ENCODE data around the gene BCOR.

GRCh38 chrX:40008791-40009461 lies 88.8 kb downstream of the BCOR start:
- TF ChIP-seq FOXO4 (CRISPR knock-in tag; IDR thresholded peaks at IDR 0.05) = no peak
- no peak for TF ChIP-seq SNAPC5 (CRISPR knock-in tag; IDR thresholded peaks at IDR 0.05)
- TF ChIP-seq CTCF (IDR thresholded peaks at IDR 0.05 in 2 of 3, conservative IDR thresholded peaks at IDR 0.05 in 1 of 3; ENCODE audit: insufficient read depth in 2 of 3, low read depth in 1 of 3, low read length in 3 of 3) = no peak
- TF ChIP-seq ZNF239 (CRISPR knock-in tag; IDR thresholded peaks at IDR 0.05) = no peak
- no peak for TF ChIP-seq KDM1A (IDR thresholded peaks at IDR 0.05)
- TF ChIP-seq ATF4 (CRISPR knock-in tag; IDR thresholded peaks at IDR 0.05) = no peak
- no peak for TF ChIP-seq POLR2A (conservative IDR thresholded peaks at IDR 0.05)
- TF ChIP-seq ZNF586 (CRISPR knock-in tag; conservative IDR thresholded peaks at IDR 0.05) = no peak
- TF ChIP-seq HEY1 (CRISPR knock-in tag; IDR thresholded peaks at IDR 0.05; ENCODE audit: borderline replicate concordance) = no peak
- TF ChIP-seq POLR2AphosphoS5 (IDR thresholded peaks at IDR 0.05; ENCODE audit: control insufficient read depth, insufficient read depth, low read depth, low read length) = no peak
- TF ChIP-seq EP300 (IDR thresholded peaks at IDR 0.05; ENCODE audit: low read length) = no peak
